Heart right ventricle (tissue), 16 donors: ENCODE measurements around the gene ITGB5. TPM values are rescaled to one million over a fixed set of nuclear protein-coding genes. Genes with fewer than 3 reads are reported as not detected.
A peak's percentile ranks its signal among the peaks of the same experiment; 100 is the strongest.
"Not testable (repeated sequence)": the region's sequence is repeated elsewhere in the genome, so short reads cannot be mapped to it uniquely, and the experiment has no call there.

ENCODE experiments used
- ATAC-seq, 8 donors: fragments of 200-7000 bp; cut with Tn5 transposase; one replicate each; pipeline ENCODE4 v1.9.1; 2020; ENCODE audit warnings: mild to moderate bottlenecking in 8 of 8, moderate library complexity in 8 of 8, moderate number of reproducible peaks in 1 of 8
- DNase-seq, 2 donors: peaks; one replicate each; pipeline ENCODE4 v3.0.0-alpha.2; 2020
- H3K27ac ChIP-seq, 10 donors: fragments of 200-600 bp; sonication (generic) in 2 of 10; one replicate each; pipeline versions ENCODE4 v1.5.0 to v1.8.0; 2020 to 2022; ENCODE audit warnings: mild to moderate bottlenecking in 3 of 10
- H3K27me3 ChIP-seq, 7 donors: fragments of 200-600 bp; one replicate each; pipeline ENCODE4 v1.8.0; 2021 to 2022; ENCODE audit warnings: mild to moderate bottlenecking in 2 of 7
- H3K36me3 ChIP-seq, 9 donors: fragments of 200-600 bp; sonication (generic) in 1 of 9; one replicate each; pipeline versions ENCODE4 v1.5.0 to v1.8.0; 2020 to 2022; ENCODE audit warnings: mild to moderate bottlenecking in 2 of 9
- H3K4me1 ChIP-seq, 9 donors: fragments of 200-600 bp; sonication (generic) in 1 of 9; one replicate each; pipeline versions ENCODE4 v1.5.0 to v1.8.0; 2020 to 2022; ENCODE audit warnings: mild to moderate bottlenecking in 4 of 9
- H3K4me3 ChIP-seq, 10 donors: fragments of 200-600 bp; sonication (generic) in 2 of 10; one replicate each; pipeline versions ENCODE4 v1.5.0 to v1.8.0; 2020 to 2022; ENCODE audit warnings: mild to moderate bottlenecking in 7 of 10, moderate library complexity in 2 of 10
- H3K9me3 ChIP-seq, 11 donors: fragments of 200-600 bp in 10 of 11; sonication (generic) in 2 of 11; one replicate each; pipeline versions ENCODE4 v1.5.0 to v1.8.0; 2013 to 2022; ENCODE audit warnings: mild to moderate bottlenecking in 2 of 11, control low read depth in 1 of 11, moderate library complexity in 1 of 11
- WGBS, 2 donors: extraction: QIAGEN DNeasy Blood & Tissue Kit; methylation state at CpG; one replicate each; pipeline ENCODE4 v1.1.7; 2013; ENCODE audit warnings: inconsistent platforms in 1 of 2; 5-methylcytosine and 5-hydroxymethylcytosine counted together
- intact Hi-C, 10 donors: fragments of 100-400 bp; cut with DNase I; formaldehyde crosslinking; loops; one replicate each; pipeline versions ENCODE4 v1.11.1 to v1.14.2; 2022
- polyA plus RNA-seq, 2 donors: library from polyadenylated mRNA; stranded (reverse); fragments of 200-250 nt; gene quantifications; one replicate each; pipeline ENCODE4 v1.2.3, GENCODE V29; 2013
- total RNA-seq, 10 donors: library from RNA; stranded (reverse); fragmentation: NEBNext Ultra II Directional in 3 of 10; extraction: Animal tissue kit (Norgen Biotek cat#: 25700) in 3 of 10; gene quantifications; one replicate each; pipeline versions ENCODE4 v1.2.1 to v1.2.4, GENCODE V29; 2021 to 2023
- TF ChIP-seq, protein P1 (sequence below), 9 donors: fragments of 200-600 bp; sonication (generic) in 2 of 9; IDR thresholded peaks; one replicate each; pipeline versions ENCODE4 v1.5.0 to v1.8.0; 2021 to 2022; ENCODE audit warnings: antibody characterized with exemption in 9 of 9, mild to moderate bottlenecking in 5 of 9, moderate library complexity in 1 of 9
- donor health status: Arrhythmogenic right ventricular cardiomyopathy.
- donor health status: ischemic (EF 13 %, LVEDD 7.1; RV severe dilation, severe dysfunction).
- donor health status: healthy with polysubstance abuse.
- donor health status: DM: no; HTN: yes; CAD: no.
- donor health status: DM: no; HTN: no; CAD: no.
- donor health status: ischemic (EF 25% LVEDD 6.9; RV normal size, moderate dysfunction).
- donor health status: ischemic (EF 25% LVEDD 5.7; RV mildly dilated, moderate dysfunction).
- donor health status: healthy.
- donor health status: DM: yes; HTN: yes; CAD: no.
- donor health status: Ischemic cardiomyopathy.
- donor health status: ischemic (EF 35%, LVEDD 5.7; RV mildly dilated, moderate dysfunction).
- donor health status: nonischemic (EF 11% LVEDD 7.7; RV severe dilation, severe dysfunction).
- donor health status: DM: yes; HTN: yes; CAD: no.
- donor health status: PGD.
- donor health status: ischemic (EF 29% LVEDD 5.4; RV normal size, mild dysfunction).
- donor health status: nonischemic (EF 23%, LVEDD 6.1; RV moderate dilation, normal function).

ITGB5 gene
- total and polyA plus RNA-seq, 12 donors, result 18.5 to 154 (median 108) TPM

DNA sequence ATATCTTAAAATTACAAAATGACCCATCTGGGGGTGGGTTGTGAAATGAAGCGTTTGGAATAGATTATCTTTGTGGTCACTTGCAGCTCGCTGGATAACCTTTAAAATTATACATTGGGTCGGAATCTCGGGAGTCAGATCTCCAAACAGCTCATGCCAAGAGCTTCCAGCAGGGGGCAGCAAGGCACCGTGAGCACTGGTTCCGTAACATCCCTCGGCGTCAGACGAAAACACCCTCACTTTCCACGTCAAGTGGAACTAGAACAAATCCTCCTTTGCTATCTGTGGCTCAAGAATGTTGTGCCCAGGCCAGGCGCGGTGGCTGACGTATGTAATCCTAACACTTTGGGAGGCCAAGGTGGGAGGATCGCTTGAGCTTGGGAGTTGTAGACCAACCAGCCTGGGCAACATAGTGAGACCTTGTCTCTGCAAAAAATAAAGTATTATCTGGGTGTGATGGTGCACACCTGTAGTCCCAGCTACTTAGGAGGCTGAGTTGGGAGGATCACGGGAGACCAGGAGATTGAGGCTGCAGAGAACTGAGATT lies 125.8 kb downstream of the ITGB5 start:
- WGBS, 2 donors, result 6 to 10% methylated on average over 15 of the region's 15 CpGs
- Histone ChIP-seq H3K27me3 (no peaks in the 10 kb centered on the region), H3K9me3 (no peaks in the 10 kb centered on the region), H3K27ac (peak overlapping the region in 6 of 10 donors; percentile 4 to 64 (median 52)), H3K4me3 (no peak overlapping the region), H3K36me3 (peaks cover 0 to 44% (median 26%) of the 10 kb centered on the region in 9 donors), H3K4me1 (peaks cover 0 to 22% (median 13%) of the 10 kb centered on the region in 9 donors)
- peak; percentile 88 to 89 for DNase-seq
- intact Hi-C loops, result loop anchor here (1.0 to 10.0 kb wide), 5 partner anchors 139 to 403 kb away; no protein-coding TSS in a partner anchor
- peak; percentile 87 to 94 (median 89) for ATAC-seq
- TF ChIP-seq, protein P1, sequence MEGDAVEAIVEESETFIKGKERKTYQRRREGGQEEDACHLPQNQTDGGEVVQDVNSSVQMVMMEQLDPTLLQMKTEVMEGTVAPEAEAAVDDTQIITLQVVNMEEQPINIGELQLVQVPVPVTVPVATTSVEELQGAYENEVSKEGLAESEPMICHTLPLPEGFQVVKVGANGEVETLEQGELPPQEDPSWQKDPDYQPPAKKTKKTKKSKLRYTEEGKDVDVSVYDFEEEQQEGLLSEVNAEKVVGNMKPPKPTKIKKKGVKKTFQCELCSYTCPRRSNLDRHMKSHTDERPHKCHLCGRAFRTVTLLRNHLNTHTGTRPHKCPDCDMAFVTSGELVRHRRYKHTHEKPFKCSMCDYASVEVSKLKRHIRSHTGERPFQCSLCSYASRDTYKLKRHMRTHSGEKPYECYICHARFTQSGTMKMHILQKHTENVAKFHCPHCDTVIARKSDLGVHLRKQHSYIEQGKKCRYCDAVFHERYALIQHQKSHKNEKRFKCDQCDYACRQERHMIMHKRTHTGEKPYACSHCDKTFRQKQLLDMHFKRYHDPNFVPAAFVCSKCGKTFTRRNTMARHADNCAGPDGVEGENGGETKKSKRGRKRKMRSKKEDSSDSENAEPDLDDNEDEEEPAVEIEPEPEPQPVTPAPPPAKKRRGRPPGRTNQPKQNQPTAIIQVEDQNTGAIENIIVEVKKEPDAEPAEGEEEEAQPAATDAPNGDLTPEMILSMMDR (IDR thresholded peaks at IDR 0.05), result peak; percentile 96 to 99 (median 97)

DNA sequence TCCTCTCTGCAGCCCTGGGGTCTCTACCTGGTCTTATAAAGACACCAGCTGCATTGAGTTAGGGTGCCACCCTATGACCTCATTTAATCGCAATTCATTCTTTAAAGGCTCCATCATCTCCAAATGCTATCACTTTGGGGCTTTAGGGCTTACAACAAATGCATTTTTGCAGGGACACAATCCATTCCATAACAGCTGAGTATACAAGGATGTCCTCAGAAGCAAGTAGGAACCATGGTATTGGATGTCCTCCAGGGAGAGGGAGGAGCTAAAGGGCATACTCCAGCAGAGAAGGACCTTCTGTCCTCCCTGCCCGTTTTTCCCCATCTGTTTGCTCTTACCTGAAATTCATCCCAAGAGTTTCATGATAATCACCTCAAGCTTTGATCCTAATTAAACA lies 126.6 kb downstream of the ITGB5 start:
- WGBS, 2 donors, result 45 to 47% methylated on average over 2 of the region's 2 CpGs
- Histone ChIP-seq H3K4me3 (no peak overlapping the region), H3K27ac (peak overlapping the region in 2 of 10 donors; percentile 4 to 64), H3K4me1 (peaks cover 0 to 22% (median 13%) of the 10 kb centered on the region in 9 donors), H3K9me3 (no peaks in the 10 kb centered on the region), H3K36me3 (peaks cover 0 to 36% (median 21%) of the 10 kb centered on the region in 9 donors), H3K27me3 (no peaks in the 10 kb centered on the region)
- ATAC-seq (peak; percentile 53 to 81 (median 68)), DNase-seq (peak in 1 of 2 donors; percentile 42)
- intact Hi-C loops, result loop anchor here in 7 of 10 donors (2.0 to 10.0 kb wide), 4 partner anchors 140 to 404 kb away; no protein-coding TSS in a partner anchor
- TF ChIP-seq, protein P1 (IDR thresholded peaks at IDR 0.05), result no peak

- Histone ChIP-seq H3K27me3 (no peaks in the 10 kb centered on the region), H3K4me3 (no peak overlapping the region), H3K9me3 (no peaks in the 10 kb centered on the region), H3K4me1 (peaks cover 0 to 22% (median 13%) of the 10 kb centered on the region in 9 donors), H3K27ac (no peak overlapping the region), H3K36me3 (peaks cover 0 to 29% (median 14%) of the 10 kb centered on the region in 9 donors)
- peak in 2 of 8 donors; percentile 15 to 35 for ATAC-seq
- DNase-seq, result no peak
- intact Hi-C loops, result loop anchor here in 7 of 10 donors (2.0 to 10.0 kb wide), 4 partner anchors 141 to 405 kb away; no protein-coding TSS in a partner anchor
- TF ChIP-seq, protein P1 (IDR thresholded peaks at IDR 0.05), result no peak
- 79 to 81% methylated on average over 14 of the region's 14 CpGs for WGBS, 2 donors
Observed at GRCh38 chr3:124759666-124760401, 127.3 kb downstream of the ITGB5 start.

DNA sequence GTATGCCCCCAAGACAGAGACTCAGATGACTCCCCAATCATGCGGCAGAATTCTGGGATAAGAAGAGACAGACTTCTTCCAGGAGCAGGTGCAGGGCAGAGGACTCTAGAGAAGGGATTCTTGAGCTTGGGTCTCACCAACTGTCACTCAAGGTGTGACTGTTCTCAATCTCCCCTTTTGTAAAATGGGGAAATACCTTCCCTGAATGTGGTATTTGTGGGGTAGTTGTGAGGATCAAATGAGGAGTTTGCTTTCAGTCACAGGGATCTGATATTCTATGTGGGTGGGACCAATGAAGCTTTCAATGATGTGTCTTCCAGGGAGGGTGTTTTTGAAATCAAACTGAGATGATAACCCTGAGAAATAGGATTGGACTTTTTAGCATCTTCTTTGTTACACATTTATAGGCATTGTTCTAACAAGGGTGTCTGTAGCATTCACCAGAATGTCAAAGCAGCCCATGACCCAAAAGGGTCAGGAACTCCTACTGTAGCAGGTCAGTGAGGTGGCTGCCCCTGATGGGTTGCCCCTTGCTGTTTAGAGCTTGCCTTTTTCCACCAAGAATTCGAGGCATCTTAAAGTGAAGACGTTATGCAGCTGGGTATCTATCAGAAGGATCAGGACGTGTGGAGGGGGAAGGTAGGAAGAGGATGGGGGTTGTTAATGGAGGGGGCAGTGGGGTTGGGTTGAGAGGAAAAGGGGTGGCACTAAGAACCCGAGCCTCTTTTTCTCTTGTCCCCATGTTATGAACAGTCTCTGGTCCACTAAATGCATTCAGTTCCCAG lies 128.1 kb downstream of the ITGB5 start:
- TF ChIP-seq, protein P1 (IDR thresholded peaks at IDR 0.05), result no peak
- intact Hi-C loops, result no loop called here
- ATAC-seq, result no peak
- peaks cover 0 to 22% (median 13%) of the 10 kb centered on the region in 9 donors for H3K4me1 ChIP-seq
- H3K9me3 ChIP-seq, result no peaks in the 10 kb centered on the region
- no peak overlapping the region for H3K27ac ChIP-seq
- H3K36me3 ChIP-seq, result peaks cover 0 to 21% (median 12%) of the 10 kb centered on the region in 9 donors
- H3K27me3 ChIP-seq, result no peaks in the 10 kb centered on the region
- no peak overlapping the region for H3K4me3 ChIP-seq
- DNase-seq, result no peak
- 73 to 75% methylated on average over 5 of the region's 5 CpGs for WGBS, 2 donors

DNA sequence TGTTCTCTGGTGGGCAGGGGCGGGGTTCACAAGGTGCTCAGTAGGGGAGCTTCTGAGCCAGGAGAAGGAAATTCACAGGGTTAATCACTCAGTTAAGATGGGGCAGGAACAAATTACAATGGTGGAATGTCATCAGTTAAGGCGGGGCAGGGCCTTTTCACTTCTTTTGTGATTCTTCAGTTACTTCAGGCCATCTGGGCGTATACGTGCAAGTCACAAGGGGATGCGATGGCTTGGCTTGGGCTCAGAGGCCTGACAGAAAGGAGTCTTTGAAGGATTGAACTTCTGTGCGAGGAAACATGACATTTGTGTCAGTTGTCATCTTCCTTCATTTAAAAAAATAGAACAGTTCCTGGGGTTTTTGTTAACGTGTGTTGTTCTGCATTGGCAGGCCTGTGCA lies 129.2 kb downstream of the ITGB5 start:
- H3K4me3 ChIP-seq, DNase-seq, H3K9me3 ChIP-seq, H3K27ac ChIP-seq, ATAC-seq, H3K36me3 ChIP-seq, H3K27me3 ChIP-seq, intact Hi-C loops: not testable (repeated sequence)
- peaks cover 0 to 22% (median 13%) of the 10 kb centered on the region in 9 donors for H3K4me1 ChIP-seq
- WGBS, 2 donors, result 91% methylated on average over 7 of the region's 7 CpGs
